ENCODE measurements around the gene CSNK1A1L.
"Not testable (repeated sequence)": the region's sequence is repeated elsewhere in the genome, so short reads cannot be mapped to it uniquely, and the experiment has no call there.

Gene CSNK1A1L

GRCh38 chr13:37059848-37060192, 45.6 kb downstream of the CSNK1A1L start:
- no peak for DNase-seq (ENCODE audit: low read depth in 2 of 3, low spot score in 1 of 3)

GRCh38 chr13:37058910-37059847, 46.3 kb downstream of the CSNK1A1L start, which contains the start of gene SUPT20H:
TSS of gene SUPT20H (minus strand) at chr13:37059688. CDS start at chr13:37051490, 8,198 bp downstream.
- peak; percentile 87 to 93 (median 92) for DNase-seq (ENCODE audit: low read depth in 2 of 3, low spot score in 1 of 3)

- not testable (repeated sequence) for DNase-seq (ENCODE audit: low read depth in 2 of 3, low spot score in 1 of 3)
Observed at GRCh38 chr13:37056228-37056627, 49.2 kb downstream of the CSNK1A1L start.
